Lower leg skin (tissue), 4 donors: ENCODE data around the gene SETD3. TPM values are rescaled to one million over a fixed set of nuclear protein-coding genes. Genes with fewer than 3 reads are reported as not detected.
A peak's percentile ranks its signal among the peaks of the same experiment; 100 is the strongest.

Experiments used
- DNase-seq, 2 donors: peaks; one replicate each; pipeline ENCODE4 v3.0.0-alpha.2; 2019; ENCODE audit warnings: low spot score in 2 of 2
- H3K4me3 ChIP-seq: fragments of 200-600 bp; sonication (generic); 2 replicates; pipeline ENCODE4 v1.5.1; 2017; ENCODE audit warnings: mild to moderate bottlenecking, low read depth; ENCODE audit not compliant: poor library complexity, severe bottlenecking
- CTCF ChIP-seq, 3 donors: fragments of 450-650 bp; IDR thresholded peaks; one replicate each; pipeline ENCODE4 v1.5.1; 2016; ENCODE audit warnings: antibody characterized with exemption in 3 of 3, mild to moderate bottlenecking in 3 of 3, moderate library complexity in 2 of 3
- POLR2A ChIP-seq, 2 donors: fragments of 450-650 bp; IDR thresholded peaks; one replicate each; pipeline ENCODE4 v1.6.1; 2016 to 2017; ENCODE audit warnings: antibody characterized with exemption in 2 of 2, mild to moderate bottlenecking in 1 of 2, moderate library complexity in 1 of 2
- WGBS, 2 donors: methylation state at CpG; one replicate each; pipeline ENCODE4 v1.1.5; 2018; 5-methylcytosine and 5-hydroxymethylcytosine counted together
- intact Hi-C: fragments of 100-400 bp; cut with DNase I; formaldehyde crosslinking; loops from one replicate; pipeline ENCODE4 v1.15.0; 2023; ENCODE audit warnings: low total_unique reads
- total RNA-seq, 4 donors: library from RNA; depleted of rRNA; stranded (reverse); fragments of >200 nt; gene quantifications; one replicate each; pipeline ENCODE4 v1.1.0, GENCODE V29; 2016

The SETD3 gene
- total RNA-seq, 4 donors from 2014 or later = 36.8 to 62.5 (median 47.6) TPM

- intact Hi-C loops = no loop called here
- TF ChIP-seq POLR2A (IDR thresholded peaks at IDR 0.05) (no peak), CTCF (IDR thresholded peaks at IDR 0.05) (no peak)
- 33 to 40% methylated on average over 1 of the region's 1 CpG for WGBS, 2 donors
- no peak overlapping the region for H3K4me3 ChIP-seq
- DNase-seq = no peak
Measured at GRCh38 chr14:99418242-99418641, 62.4 kb downstream of the SETD3 start.

- no peak for DNase-seq
- WGBS, 2 donors = 92 to 94% methylated on average over 5 of the region's 5 CpGs
- no peak overlapping the region for H3K4me3 ChIP-seq
- intact Hi-C loops = no loop called here
- TF ChIP-seq CTCF (IDR thresholded peaks at IDR 0.05) = no peak
Measured at GRCh38 chr14:99416909-99417308, 63.8 kb downstream of the SETD3 start.

- WGBS, 2 donors = 1 to 7% methylated on average over 2 of the region's 2 CpGs
- DNase-seq = peak in 1 of 2 donors; percentile 34
- intact Hi-C loops = no loop called here
- no peak overlapping the region for H3K4me3 ChIP-seq
- TF ChIP-seq CTCF (IDR thresholded peaks at IDR 0.05) (peak in 1 of 3 donors; percentile 25), POLR2A (IDR thresholded peaks at IDR 0.05) (no peak)
Measured at GRCh38 chr14:99415496-99416281, 65.0 kb downstream of the SETD3 start.

GRCh38 chr14:99413911-99414310 lies 66.7 kb downstream of the SETD3 start:
- intact Hi-C loops = no loop called here

GRCh38 chr14:99413172-99413571 lies 67.5 kb downstream of the SETD3 start:
- no peak overlapping the region for H3K4me3 ChIP-seq
- no peak for DNase-seq
- intact Hi-C loops = no loop called here
- TF ChIP-seq POLR2A (IDR thresholded peaks at IDR 0.05) (no peak), CTCF (IDR thresholded peaks at IDR 0.05) (no peak)
- WGBS, 2 donors = 89 to 94% methylated on average over 6 of the region's 6 CpGs

More at GRCh38 chr14:99413911-99414310, 66.7 kb downstream of the SETD3 start:
- 90 to 94% methylated on average over 17 of the region's 17 CpGs for WGBS, 2 donors
- no peak overlapping the region for H3K4me3 ChIP-seq
- TF ChIP-seq CTCF (IDR thresholded peaks at IDR 0.05) (no peak), POLR2A (IDR thresholded peaks at IDR 0.05) (no peak)
- no peak for DNase-seq
